ENCODE data around the gene RBM19.
"Not testable (repeated sequence)": the region's sequence is repeated elsewhere in the genome, so short reads cannot be mapped to it uniquely, and the experiment has no call there.

RBM19 gene

GRCh38 chr12:113823816-113824215 lies 142.3 kb downstream of the RBM19 start:
- DNase-seq, result no peak

- no peak for DNase-seq
Observed at GRCh38 chr12:113823016-113823415, 143.1 kb downstream of the RBM19 start.

DNA sequence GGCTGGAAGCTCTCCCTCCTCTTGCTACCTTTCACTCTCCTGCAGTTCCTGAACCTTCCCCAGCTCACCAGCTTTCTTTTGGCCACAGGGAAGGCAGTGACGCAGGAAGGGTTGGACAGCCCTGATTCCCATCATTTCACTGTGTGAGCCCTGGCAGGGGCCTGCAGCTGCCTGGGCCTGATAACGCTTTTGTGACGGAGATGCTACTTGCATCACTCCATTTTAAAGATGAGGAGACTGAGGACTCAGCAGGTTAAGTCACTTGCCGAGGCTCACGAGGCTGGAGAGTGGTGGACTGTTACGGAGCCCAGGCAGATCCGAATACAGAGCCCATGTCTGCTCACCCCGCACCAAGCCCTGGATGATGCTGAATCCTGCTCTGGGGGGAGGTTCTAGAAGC lies 145.3 kb downstream of the RBM19 start:
- no peak for DNase-seq

GRCh38 chr12:113820309-113820708 lies 145.8 kb downstream of the RBM19 start:
- no peak for DNase-seq

- DNase-seq, result no peak
Observed at GRCh38 chr12:113819495-113819894, 146.6 kb downstream of the RBM19 start.

DNA sequence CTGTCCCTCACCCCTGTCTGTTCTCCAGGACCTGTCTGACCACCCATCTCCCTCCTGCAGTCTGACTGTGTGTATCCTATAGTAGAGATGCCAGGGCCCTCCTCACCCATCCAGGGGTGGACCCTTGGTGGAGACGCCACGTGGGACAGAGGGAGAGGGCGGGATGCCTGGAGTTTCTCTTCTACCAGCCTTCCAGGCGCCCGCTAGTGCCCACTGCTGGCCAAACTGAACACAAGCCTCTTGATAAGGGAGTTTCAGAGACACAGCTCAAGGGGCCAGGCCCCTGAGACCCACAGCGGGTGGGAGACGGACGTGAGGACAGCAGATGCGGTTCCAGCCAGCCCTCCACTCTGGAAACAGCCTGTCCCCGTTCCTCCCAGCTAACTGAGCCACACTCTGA lies 147.3 kb downstream of the RBM19 start:
- DNase-seq, result no peak

- DNase-seq, result no peak
Observed at GRCh38 chr12:113818283-113818682, 147.8 kb downstream of the RBM19 start.

- DNase-seq, result no peak
Observed at GRCh38 chr12:113816866-113817265, 149.3 kb downstream of the RBM19 start.

GRCh38 chr12:113815031-113815430 lies 151.1 kb downstream of the RBM19 start:
- DNase-seq, result no peak

DNA sequence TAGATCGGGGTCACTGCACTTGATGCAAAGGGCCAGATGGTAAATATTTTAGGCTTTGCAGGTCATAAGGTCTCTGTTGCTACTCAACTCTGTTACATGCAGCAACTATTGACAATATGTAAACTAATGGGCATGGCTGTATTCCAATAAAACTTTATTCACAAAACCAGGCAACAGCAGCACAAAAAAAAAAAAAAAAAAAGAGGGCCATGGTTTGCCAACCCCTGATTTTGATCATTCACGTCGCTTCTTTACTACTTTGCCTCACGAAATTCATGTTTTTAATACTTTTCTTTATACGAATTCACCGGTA lies 152.9 kb downstream of the RBM19 start:
- no peak for DNase-seq

- DNase-seq, result no peak
Observed at GRCh38 chr12:113812411-113813228, 153.5 kb downstream of the RBM19 start.

DNA sequence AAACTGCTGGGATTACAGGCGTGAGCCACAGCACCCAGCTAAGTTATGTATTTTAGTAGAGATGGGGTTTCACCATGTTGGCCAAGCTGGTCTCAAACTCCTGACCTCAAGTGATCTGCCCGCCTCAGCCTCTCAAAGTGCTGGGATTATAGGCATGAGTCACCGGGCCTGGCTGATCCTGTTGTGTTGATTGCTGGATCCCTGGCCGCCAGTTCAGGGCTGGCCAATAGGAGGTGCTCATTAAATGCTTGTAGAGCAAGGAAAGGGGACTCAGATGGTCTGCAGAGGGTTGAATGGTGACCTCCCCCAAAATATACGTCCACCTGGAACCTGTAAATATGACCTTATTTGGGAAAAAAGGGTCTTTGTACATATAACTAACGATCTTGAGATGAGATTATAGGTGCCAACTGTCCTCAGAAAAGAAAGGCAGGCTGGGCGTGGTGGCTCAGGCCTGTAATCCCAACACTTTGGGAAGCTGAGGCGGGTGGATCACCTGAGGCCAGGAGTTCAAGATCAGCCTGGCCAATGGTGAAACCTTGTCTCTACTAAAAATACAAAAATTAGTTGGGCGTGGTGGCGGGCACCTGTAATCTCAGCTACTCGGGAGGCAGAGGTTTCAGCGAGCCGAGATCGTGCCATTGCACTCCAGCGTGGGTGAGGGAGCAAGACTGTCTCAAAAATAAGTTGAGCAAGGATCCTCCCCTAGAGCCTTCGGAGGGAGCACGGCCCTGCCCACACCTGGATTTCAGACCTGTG lies 156.5 kb downstream of the RBM19 start:
- DNase-seq, result not testable (repeated sequence)

DNA sequence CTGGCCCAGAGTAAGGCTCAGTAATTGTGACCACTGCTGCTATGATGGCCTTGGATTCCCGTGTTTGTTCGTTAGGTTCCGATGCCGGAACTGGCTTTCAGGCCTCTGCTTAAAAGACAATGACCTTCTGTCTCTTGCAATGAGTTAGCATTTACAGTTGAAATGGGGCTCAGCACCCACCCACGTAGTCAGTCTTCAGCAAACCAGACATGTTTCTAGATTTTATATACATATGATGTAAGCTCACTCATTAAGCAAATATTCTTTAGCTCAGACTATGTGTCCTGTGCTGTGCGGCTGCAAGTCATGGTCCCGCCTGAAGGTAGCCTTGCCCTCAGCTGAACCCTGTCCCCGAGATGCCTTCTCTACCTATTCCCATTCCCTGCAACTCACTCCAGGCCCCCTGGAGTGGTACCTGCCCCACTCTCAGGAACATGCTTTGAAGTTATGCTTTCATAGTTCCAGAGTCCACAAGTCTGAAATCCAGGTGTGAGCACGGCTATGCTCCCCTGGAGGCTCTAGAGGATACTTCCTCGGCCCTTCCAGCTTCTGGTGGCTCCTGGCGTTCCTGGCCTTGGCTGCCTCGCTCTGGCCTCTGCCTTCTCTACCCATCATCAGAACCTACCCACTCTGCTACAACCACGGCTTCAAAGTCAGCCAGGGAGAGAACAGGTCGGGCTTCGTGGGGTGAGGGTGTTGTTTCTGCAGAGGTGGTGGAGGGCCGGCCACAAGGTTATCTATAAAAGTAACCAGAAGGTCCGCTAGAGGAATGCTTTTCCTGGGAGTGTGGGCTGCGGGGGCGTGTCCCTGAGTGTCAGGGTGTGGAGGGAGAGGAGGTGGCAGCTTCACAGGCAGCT lies 157.8 kb downstream of the RBM19 start:
- DNase-seq, result no peak

GRCh38 chr12:113805673-113806072 lies 160.5 kb downstream of the RBM19 start:
- no peak for DNase-seq

DNA sequence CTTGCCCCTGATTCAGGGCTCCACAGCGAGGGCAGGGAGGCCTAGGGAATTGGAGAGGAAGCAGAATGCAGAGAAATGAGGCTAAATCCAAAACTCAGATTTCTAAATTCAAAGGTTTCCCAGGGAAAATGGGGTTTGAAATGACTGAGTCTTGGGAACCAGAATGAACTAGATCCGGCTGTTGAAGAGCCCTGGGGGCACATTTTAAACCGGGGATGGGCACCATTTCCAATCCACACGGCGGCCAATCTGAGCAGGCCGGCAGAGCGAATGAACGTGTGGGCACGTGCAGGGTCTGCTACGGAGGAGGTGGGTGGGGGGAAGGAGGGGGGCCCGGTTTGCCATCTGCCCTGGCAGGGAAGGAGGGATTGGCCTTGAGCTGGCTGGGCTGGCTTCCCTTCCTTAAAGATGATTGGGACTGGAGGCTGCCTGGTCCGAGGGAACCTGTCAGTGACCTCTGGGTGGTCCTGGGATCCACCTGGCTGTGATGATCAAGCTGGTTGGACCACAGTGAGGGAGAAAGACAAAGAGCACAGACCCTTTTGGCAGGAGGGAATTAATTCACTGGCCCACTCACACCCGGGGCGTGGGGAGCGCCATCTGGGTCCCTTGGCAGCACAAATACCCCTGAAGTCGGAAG lies 161.0 kb downstream of the RBM19 start:
- no peak for DNase-seq

DNA sequence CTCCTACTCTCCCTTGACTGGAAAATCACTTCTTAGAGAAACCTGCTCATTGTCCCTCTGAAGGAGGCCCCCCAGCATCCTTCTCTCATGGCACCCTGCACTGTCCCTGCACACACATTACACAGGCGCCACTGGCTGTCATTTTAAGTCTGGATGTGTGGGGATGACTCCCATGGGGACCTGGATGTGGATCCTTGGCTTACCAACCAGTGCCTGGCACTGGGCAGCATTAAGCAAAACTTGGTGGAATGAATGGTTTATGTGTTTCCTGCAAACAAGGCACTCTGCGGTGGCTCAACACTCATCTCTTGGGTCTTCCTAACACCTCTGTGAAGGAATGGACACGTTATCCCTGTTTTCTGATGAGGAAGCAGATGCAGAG lies 162.4 kb downstream of the RBM19 start:
- no peak for DNase-seq

- DNase-seq, result no peak
Observed at GRCh38 chr12:113802966-113803758, 163.0 kb downstream of the RBM19 start.

DNA sequence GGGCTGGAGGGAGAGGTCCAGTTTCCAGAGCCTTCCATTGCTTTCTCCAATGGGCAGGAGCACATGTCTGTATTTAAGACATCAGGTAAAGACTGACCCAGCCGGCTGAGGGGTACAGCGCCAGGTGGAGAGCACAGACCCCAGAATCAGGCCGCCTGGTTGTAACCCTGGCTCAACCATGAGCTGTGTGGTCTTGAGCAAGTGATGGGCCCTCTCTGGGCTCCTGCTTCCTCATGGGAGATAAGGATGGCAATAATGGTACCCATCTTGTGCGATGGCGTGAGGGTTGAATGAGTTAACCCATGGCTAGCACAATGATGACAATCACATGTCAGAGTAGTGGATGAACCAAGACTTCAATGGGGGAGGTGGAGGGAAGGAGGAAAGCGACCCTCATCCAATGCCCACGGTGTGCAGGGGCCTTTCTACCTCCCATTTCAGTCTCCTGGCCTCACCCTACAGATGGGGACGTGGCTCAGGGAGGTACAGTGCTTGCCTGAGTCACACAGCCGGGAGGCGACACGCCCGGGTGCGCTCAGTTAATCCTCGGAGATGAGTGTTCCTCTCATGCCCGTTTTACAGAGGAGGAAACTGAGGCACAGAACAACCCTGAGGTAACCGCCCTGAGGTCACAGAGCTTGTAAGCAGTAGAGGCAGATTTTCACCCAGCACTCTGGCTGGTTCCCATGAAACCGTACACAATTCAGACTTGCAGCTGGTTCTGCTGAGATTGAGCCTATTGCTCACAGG lies 163.9 kb downstream of the RBM19 start:
- no peak for DNase-seq

GRCh38 chr12:113800201-113800600 lies 165.9 kb downstream of the RBM19 start:
- DNase-seq, result no peak

GRCh38 chr12:113798552-113798951 lies 167.6 kb downstream of the RBM19 start:
- no peak for DNase-seq

GRCh38 chr12:113797535-113797868 lies 168.6 kb downstream of the RBM19 start:
- DNase-seq, result no peak

All from NCI-H1417 (cell line).